Measurements from ENCODE around the gene FGFR1OP2.

Gene FGFR1OP2

DNA sequence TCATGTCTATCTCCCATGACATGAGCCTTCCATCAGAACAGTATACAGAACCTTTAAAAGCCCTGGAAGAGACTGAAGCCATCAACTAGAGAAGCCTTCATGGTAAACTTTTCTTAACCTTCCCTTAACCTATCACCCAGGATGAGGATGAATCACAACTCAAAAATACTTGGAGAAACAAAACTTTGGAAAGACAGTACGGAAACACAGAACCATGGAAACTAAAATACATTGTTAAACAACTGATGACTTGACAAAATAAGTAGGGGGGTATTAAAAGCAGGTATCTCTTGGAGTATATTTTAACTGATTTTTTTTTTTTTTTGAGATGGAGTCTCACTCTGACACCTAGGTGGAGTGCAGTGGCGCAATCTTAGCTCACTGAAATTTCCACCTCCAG is 67.2 kb downstream of the FGFR1OP2 start:
- no peak for DNase-seq

DNA sequence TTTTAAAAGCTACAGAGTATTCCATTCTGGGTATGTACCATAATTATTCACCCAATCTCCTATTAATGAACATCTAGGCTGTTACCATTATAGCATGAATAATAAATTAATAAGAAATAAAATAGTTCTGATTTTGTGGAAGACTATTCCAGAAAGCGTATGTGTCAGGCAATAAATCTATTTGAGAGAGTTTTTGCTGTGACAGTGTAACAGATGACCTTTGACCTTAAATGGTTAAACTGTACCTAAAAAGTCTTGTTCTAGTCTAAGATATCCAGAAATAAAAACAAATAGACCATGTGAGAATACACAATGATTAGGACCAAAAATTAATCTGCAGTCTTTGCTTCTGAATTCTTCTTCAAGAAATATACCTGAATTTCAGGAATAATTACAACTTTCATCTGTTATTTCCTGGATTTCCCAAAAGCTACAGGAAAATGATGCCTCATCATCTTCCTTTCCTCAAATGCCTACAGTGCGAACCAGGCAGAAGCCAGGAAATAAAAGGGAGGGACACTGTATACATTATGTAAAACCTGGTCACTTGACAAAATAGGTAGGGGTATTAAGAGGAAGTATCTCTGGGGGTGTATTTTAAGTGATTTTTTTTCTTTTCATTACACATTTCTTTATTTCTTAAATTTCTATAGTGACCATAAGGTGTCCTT is 68.7 kb downstream of the FGFR1OP2 start:
- no peak for DNase-seq

DNA sequence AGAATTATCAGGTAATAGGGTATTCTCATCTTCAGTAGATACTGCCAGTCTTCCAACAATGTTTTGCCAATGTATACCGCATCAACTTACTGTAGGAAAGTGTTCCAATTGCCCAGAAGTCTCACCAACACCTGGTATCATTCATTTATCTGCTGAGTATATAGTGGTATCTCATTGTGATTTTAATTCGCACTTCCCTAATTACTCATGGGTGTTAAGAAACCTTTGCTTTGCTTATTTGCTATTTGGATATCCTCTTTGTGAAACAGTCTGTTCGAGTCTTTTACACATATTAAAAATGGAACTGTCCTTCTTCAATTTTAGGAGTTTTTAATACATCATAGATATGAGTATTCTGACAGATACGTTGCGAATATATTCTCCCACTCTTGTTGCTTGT is 69.8 kb downstream of the FGFR1OP2 start:
- DNase-seq = no peak

DNA sequence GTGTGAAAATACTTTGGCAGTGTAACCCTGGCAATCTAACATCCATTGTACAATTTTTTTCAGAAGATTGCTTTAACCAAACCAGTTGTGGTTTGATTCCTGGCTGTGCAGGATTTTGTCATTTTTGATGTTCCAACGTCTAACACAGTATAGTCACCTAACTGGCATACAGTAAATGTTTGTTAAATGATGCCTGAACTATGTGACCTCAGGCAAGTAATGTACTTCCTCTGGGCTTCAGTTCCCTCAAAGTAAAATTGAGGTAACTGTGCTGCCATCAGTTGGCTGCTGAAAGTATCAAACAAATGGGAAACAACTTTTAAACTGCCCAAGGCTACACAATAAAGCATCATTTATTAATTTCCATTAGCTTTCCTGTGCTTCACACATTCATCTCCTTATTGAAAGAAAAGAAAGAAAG is 71.6 kb downstream of the FGFR1OP2 start:
- DNase-seq = no peak

DNA sequence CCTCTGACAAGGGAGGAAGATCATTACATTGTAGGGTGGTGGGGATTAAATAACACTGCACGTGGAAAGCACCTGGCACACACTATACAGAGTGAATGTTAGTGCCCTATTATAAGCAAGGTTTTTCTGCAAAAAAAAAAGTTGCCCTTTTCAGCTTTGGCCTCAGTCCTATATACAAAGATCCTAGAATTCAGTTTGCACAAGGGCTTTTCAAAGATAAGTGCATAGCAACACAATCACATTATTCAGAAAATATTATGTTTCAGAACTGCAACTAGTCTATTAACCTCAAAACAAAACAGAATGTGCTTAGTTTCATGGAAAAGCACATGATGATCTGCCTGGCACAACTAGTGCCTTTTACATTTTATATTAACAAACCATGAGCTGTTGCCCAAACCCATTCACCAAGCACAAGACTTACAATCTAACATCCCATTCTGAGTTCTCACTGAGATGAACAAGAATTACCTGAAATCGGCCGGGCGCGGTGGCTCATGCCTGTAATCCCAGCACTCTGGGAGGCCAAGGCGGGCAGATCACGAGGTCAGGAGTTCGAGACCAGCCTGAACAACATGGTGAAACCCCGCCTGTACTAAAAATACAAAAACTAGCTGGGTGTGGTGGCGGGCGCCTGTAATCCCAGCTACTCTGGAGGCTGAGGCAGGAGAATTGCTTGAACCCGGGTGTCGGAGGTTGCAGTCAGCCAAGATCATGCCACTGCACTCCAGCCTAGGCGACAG is 74.1 kb downstream of the FGFR1OP2 start:
- DNase-seq = no peak

DNA sequence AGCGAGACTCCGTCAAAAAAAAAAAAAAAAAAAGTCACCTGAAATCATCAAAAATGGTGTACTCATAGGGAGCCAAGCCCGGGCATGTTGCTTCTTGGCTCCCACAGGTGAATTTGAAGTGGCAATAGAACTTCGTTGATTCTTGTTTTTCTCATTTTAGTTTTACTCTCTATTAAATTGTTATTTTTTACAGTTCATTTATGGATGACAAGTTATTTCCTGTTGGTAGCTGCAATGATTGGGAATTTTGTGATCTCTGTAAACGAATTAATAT is 74.6 kb downstream of the FGFR1OP2 start:
- no peak for DNase-seq

DNA sequence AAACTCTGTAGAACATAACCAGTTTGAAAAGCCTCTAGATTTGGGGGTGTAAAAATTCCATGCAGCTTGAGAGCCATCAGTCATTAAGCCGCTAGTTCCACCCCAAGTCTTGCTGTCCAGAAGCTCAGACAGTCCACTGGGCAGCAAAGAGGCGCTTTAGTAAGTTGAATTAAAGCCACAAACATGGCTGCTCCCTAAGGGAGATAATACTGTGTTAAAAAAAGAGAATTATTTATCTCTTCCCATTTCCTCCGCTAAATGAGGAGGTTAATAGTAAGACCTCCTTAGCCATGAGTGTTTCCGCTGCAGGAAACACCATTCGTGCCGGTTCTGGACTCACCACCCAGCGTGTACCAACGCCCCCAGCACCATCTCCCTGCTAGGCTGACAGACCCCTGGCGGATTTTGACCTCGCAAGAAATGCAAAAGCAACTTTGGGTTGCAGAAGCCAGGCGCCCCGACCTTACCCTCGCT is 75.4 kb downstream of the FGFR1OP2 start:
- DNase-seq = no peak

DNA sequence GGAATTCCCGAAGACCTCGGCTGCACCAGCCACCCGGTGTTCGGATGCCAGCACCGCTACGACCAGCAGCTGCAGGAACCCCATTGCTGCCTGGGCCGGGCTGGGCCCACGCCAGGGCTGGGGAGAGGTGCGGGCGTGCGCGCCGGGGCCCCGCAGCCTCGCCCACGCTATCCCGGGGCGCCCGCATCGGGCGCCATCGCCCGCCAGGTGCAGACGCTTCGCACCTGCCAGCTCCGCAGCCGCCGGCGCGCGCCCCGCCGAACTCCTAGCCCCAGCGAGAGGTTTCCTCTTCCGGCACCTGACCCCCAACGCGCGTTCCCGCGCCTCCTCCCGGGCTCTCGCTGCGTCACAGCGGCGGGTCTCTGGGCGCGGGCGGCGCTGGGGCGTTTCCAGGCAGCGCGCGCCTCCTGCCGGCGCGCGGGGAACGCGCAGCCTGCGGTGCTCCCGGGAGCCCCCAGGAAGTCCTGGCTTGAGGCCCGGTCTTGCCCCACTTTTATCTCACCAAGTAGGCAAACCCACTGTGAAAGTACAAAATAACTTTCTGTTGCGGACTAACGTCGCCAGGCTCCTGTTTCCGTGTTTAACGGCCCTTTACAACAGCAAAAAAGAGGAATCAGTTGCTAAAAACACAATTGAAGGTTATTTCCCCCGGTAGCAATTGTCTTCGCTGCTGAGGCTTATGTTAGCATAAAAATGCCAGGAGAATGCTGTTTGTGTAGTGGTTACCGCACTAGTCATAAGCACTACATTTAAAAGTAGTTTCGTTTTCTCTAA is 76.0 kb downstream of the FGFR1OP2 start, which contains the start of gene TM7SF3:
TM7SF3 (minus strand) TSS at position 300 of the 774 bp plus-strand sequence; CDS start at position 84, 216 bp downstream.
- DNase-seq = peak; percentile 98

DNA sequence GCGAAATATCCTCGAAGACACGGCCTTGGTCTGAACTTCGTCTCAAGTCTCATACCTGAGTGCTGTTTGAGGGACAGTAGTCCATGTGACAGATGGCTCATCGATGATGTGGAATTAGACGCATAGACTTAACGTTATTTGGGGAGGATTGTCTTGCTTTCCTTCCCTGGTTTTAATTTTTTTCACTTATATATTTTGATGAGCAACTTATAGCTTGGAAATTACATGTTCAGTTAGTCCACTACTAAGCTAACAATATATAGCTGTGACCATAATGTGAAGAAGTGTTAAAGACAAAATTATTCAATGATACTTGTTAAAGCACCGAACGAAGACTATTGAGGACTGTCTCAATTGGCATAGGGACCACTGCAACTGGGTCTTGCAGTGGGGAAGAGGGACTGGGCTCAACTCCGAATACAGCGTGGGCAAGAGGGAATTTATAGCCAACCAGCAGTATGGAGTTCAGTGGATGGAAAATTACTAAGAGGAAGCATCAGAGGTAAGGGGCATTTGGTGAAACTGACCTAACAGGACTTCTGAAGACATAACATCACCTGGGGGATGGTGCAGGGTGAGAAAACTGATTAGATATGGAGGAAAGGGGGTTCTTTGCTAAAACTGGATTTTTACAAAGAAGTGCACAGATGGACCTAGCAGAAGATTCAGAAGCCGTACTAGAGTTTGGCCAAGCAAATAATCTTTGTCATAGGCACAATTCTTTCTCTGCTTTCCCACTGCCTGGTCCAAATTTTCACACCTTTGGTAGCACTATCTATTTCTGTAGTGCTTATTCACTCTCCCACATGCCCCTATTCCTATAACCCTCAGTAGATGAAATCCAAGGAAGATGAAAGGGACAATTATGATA is 76.8 kb downstream of the FGFR1OP2 start:
- no peak for DNase-seq

DNA sequence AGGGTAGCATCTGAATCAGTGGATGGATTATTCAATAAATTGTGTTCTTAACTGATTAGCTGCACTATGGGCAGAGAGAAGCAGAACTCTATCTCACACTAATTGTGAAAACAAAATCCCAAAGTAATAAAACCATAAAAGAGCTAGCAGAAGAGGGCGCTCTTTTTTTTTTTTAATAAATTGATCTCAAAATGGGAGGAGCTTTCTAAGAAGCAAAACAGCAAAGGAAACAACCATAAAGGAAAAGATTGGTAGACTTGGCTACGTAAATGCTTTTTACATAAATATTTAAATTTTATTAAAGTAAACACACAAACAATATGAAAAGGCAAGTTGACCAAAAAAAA is 77.4 kb downstream of the FGFR1OP2 start:
- no peak for DNase-seq
